ENCODE data around the gene SSBP4.

- TF ChIP-seq EP300 (IDR thresholded peaks at IDR 0.05; ENCODE audit: borderline replicate concordance in 1 of 2, low read depth in 1 of 2, low read length in 1 of 2) (no peak), RFX5 (IDR thresholded peaks at IDR 0.05; ENCODE audit: low read length) (no peak)
Observed at GRCh38 chr19:18426416-18426767, 7.2 kb downstream of the SSBP4 start.
